Adipocyte (in vitro differentiated cells): Measurements from ENCODE around the gene TRERF1.

Source experiments
- DNase-seq: peaks from one replicate; pipeline ENCODE4 v3.0.0-alpha.2; 2015; ENCODE audit warnings: low read depth
- H3K27me3 ChIP-seq: replicated peaks from 2 replicates; pipeline ENCODE4 v1.7.0; 2013; ENCODE audit warnings: mild to moderate bottlenecking, low read length, moderate library complexity; ENCODE audit not compliant: control insufficient read depth, insufficient read depth
- H3K36me3 ChIP-seq: 2 replicates; pipeline ENCODE4 v1.7.0; 2013; ENCODE audit warnings: low read length, mild to moderate bottlenecking, moderate library complexity; ENCODE audit not compliant: control insufficient read depth, insufficient read depth, severe bottlenecking
- H3K4me1 ChIP-seq: 2 replicates; pipeline ENCODE4 v1.7.0; 2013; ENCODE audit warnings: mild to moderate bottlenecking, low read length, moderate library complexity; ENCODE audit not compliant: control insufficient read depth, insufficient read depth
- H3K4me3 ChIP-seq: 2 replicates; pipeline ENCODE4 v1.7.0; 2013; ENCODE audit warnings: mild to moderate bottlenecking, low read length, moderate library complexity
- H3K9ac ChIP-seq: 2 replicates; pipeline ENCODE4 v1.7.0; 2013; ENCODE audit warnings: mild to moderate bottlenecking, low read length, moderate library complexity
- H3K9me3 ChIP-seq: 2 replicates; pipeline ENCODE4 v1.7.0; 2013; ENCODE audit warnings: mild to moderate bottlenecking, low read length, moderate library complexity; ENCODE audit not compliant: control insufficient read depth

TRERF1 gene

DNA sequence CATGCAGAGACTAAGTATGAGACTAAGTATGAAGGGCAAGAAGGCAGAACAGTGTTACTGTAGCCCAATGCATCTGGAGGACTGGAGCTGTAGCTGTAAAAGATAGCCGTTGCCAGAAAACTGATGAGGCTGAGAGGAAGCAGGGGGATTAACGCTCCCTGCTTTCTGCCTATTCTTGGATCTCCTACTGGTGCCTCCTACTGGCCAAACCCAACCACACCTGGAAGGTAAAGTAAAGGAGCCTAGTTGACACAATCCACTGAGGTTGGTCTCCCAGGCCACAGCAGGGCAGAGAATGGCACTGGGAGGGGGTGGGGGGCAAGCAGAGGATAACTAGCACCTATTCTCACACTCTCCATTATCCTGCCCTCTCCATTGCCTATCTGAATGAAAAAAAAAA is 129.1 kb downstream of the TRERF1 start:
- Histone ChIP-seq H3K4me1 (no peaks in the 10 kb centered on the region), H3K9me3 (peaks cover 4% of the 10 kb centered on the region), H3K4me3 (no peak overlapping the region), H3K9ac (no peak overlapping the region), H3K27me3 (no peaks in the 10 kb centered on the region), H3K36me3 (no peaks in the 10 kb centered on the region)
- DNase-seq: no peak

DNA sequence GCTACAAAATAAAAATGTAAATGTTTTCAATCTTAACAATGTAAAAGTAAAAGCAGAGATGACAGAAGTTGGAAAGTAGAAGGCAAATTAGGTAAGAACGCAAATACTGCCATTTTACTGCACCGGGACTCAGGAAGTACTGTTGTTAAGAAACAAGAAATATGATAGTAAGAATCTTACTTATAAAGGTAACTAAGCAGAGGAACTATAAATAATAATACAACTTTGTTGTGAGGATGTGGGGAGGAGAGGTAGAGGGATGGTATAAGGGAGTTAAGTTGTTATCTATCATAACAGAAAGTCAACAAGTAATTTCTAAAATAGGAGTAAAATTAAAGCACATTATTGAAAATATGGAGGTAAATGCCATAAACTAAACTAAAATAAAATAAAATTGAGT is 129.8 kb downstream of the TRERF1 start:
- Histone ChIP-seq H3K4me3 (no peak overlapping the region), H3K36me3 (no peaks in the 10 kb centered on the region), H3K9ac (no peak overlapping the region), H3K27me3 (no peaks in the 10 kb centered on the region), H3K4me1 (peaks cover under 1% of the 10 kb centered on the region), H3K9me3 (peaks cover 4% of the 10 kb centered on the region)
- DNase-seq: no peak

DNA sequence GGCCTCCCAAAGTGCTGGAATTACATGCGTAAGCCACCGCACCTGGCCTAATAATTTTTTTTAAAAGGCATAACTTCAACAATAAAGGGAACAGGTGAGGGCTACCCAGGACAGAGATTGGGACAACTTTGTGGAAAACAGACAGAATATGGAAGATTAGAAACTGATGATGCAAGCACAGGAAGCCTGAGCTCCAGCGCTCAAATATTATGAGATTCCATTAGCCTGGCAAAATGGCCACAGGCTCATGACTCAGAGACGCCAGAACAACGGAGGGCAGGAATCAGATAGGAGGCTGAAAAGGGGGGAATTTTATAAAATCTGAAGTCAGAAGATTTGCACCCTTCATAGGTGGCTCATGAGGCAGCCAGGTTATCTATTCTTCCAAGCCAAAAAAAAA is 131.0 kb downstream of the TRERF1 start:
- Histone ChIP-seq H3K36me3 (no peaks in the 10 kb centered on the region), H3K4me3 (no peak overlapping the region), H3K9me3 (peaks cover 4% of the 10 kb centered on the region), H3K4me1 (peaks cover 12% of the 10 kb centered on the region), H3K27me3 (no peaks in the 10 kb centered on the region), H3K9ac (no peak overlapping the region)
- no peak for DNase-seq

DNA sequence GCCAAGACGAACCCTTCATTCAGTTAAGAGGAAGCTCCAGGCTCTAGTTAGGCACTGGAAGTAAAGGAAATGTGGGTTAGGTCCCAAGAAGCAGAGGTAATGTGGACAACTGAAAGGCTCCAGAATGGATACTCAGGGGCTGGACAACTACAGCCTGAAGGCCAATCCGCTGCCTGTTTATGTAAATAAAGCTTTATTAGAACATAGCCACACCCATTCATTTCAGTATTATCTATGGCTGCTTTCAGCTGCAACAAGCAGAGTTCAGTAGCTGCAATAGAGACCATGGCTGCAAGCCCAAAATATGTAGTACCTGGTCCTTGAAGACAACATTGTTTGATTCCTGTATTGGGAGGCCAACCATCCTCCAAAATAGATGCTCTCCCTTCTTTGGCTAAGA is 133.2 kb downstream of the TRERF1 start:
- Histone ChIP-seq H3K36me3 (no peaks in the 10 kb centered on the region), H3K4me3 (no peak overlapping the region), H3K4me1 (peaks cover 34% of the 10 kb centered on the region), H3K9ac (no peak overlapping the region), H3K9me3 (no peaks in the 10 kb centered on the region), H3K27me3 (no peaks in the 10 kb centered on the region)
- DNase-seq: no peak

DNA sequence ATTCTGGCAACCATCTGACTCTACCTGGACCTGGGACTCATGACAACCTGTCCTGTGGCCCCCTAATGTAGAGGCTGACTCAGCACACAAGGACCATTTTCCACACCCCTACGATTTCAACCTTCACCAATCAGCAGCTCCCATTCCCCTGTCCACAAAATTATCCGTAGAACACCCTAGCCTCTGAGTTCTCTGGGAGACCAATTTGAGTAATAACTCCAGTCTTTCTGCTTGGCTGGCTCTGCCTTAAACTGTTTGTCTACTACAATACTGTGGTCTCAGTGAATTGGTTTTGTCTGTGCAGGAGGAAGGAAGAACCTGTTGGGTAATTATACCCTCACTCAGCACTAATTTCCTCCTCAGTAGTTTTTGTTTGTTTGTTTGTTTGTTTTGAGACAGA is 134.7 kb downstream of the TRERF1 start:
- H3K9me3 ChIP-seq: no peaks in the 10 kb centered on the region
- H3K4me3 ChIP-seq: no peak overlapping the region
- no peak overlapping the region for H3K9ac ChIP-seq
- DNase-seq: no peak
- no peaks in the 10 kb centered on the region for H3K27me3 ChIP-seq
- no peaks in the 10 kb centered on the region for H3K36me3 ChIP-seq
- peaks cover 45% of the 10 kb centered on the region for H3K4me1 ChIP-seq

DNA sequence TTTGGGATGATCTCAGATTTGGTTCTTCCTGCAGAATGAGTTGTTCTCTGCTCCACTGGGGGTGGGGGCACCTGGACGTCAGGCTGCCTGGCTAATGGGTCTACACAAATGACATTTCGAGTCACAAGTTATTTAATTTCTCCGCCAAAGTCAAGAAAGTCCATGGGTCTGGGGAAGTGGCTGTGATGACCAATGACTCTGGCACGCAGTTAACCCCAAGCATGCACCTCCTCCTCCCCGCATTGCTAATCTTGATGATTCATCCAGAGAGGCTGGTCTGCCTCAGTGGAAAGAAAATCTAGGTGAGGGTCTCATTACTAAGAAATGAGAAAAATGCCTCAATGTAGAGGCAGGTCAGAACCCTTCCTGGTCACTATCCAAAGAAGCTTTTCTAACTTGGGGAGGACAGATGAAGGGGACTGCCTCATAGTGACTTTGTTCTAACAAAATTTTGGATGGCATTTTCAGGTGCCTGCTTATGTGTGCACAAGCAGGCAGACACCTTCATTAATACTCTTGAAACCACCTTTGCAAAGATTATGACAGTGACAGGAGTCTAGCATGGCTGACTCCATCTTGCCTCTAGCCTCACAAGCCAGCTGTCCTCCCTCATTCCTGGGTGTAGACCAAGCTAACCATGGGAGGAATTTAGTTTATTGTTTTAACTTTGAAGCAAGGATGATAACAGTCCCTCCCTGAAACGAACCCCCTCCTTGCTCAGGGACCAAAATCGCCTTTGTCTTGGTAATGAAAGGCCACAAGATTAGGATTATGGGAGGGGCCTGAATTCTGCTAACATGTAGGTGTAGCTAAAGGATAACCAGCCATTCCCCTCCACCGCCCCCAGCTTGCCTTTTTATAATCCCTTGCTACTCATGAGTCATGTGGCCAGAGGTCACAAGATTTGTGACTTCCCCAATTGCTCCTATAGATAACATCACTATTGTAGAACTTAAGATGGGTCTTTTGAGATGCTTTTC is 135.4 kb downstream of the TRERF1 start:
- Histone ChIP-seq H3K36me3 (no peaks in the 10 kb centered on the region), H3K27me3 (no peaks in the 10 kb centered on the region), H3K9me3 (no peaks in the 10 kb centered on the region), H3K4me3 (peak overlapping the region; percentile 9), H3K9ac (peak overlapping the region; percentile 10), H3K4me1 (peaks cover 45% of the 10 kb centered on the region)
- peak; percentile 94 for DNase-seq

DNA sequence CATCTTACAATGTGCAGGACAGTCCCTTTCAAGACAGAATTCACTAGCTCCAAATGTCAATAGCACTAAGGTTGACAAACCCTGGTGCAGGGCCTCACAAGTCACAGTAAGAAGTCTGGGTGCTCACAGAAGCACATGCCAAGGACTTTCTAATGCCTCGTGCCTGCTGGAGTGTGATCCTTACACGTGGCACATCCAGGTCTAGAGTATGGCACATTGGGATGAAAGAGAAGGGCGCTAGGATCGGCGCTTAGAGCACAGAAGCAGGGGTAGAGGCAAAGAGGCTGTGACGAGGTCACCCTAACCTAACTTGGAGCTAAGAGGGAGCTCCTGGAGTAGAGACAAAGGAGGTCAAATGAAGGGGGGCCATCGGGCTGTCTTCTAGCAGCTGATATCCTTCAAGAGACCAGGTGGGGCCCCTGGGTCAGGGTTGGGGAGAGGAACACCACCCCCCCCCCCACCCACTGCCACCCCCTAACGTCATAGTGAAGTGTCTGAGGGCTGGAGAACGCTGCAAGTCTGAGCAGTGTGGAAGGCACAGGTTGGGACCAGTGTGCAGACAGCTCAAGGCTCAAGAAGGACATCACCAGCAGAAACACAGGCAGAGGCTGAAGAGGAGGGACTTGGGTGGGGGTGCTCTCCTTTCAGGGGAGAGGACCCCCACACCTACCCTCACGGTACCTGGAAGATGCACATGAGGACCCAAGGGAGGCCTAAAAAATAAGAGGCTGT is 136.3 kb downstream of the TRERF1 start:
- H3K4me1 ChIP-seq: peaks cover 45% of the 10 kb centered on the region
- no peak for DNase-seq
- no peak overlapping the region for H3K9ac ChIP-seq
- peak overlapping the region; percentile 25 for H3K4me3 ChIP-seq
- no peaks in the 10 kb centered on the region for H3K27me3 ChIP-seq
- no peaks in the 10 kb centered on the region for H3K36me3 ChIP-seq
- no peaks in the 10 kb centered on the region for H3K9me3 ChIP-seq

DNA sequence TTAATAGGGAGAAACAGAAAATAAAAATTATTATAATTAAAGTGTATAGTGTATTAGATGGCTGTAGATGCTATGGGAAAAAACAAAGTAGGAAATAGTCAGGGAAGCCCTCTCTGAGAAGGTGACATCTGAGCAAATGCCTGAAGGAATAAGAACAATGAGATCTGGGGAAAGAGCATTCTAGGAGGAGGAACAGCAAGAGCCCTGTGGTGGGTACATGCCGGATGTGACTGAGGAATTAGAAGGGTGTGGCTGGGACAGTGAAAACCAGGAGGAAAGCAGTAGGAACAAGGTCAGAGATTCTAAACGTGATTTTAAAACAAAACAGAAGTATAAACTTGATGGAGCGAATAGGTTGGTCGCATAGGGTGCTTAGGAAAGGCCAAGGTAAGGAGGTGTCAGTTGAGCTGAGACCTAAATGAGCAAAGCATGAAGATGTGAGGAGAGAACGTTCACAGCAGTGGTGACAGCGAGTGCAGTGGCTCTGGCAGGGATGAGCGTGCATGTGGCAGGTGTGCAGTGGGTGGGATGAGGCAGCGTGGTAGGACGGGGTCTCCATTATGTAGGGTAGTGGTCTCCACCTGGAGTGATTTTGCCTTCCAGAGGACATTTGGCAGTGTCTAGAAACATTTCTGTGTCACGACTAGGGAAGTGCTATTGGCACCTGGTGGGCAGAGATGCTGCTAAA is 137.0 kb downstream of the TRERF1 start:
- H3K9me3 ChIP-seq: no peaks in the 10 kb centered on the region
- no peak overlapping the region for H3K9ac ChIP-seq
- no peak for DNase-seq
- no peaks in the 10 kb centered on the region for H3K36me3 ChIP-seq
- H3K4me1 ChIP-seq: peaks cover 45% of the 10 kb centered on the region
- no peaks in the 10 kb centered on the region for H3K27me3 ChIP-seq
- H3K4me3 ChIP-seq: peak overlapping the region; percentile 38

DNA sequence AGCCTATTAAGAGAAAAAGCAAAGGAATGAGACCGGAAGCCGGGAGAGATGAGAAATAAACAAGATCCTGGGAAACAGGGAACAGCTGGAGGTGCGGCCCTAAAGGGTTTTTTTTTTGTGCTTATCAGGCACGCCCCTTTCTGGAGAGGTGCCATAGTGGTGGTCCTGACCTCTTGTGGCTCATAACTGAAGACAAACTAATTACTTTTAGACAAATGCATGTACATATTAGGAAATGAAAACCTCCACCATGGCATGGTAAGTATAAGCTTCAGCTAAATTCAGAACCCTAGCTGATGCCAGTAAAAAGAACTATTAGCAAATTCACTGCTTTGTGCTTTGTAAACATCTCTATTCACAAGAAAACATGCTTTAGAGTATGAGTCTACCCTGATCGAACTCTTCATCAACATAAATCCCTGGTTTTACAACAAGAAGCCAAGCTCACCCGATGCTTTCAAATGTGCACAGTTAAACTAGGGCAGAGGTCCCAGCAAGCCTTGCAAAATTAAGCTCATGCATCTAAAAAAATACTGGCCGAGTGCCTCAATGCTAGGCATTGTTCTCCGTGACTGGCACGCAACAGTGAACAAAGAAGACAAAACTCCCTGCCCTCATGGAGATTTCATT is 137.7 kb downstream of the TRERF1 start:
- DNase-seq: peak; percentile 33
- H3K27me3 ChIP-seq: no peaks in the 10 kb centered on the region
- peaks cover 45% of the 10 kb centered on the region for H3K4me1 ChIP-seq
- H3K9ac ChIP-seq: peak overlapping the region; percentile 71
- no peaks in the 10 kb centered on the region for H3K9me3 ChIP-seq
- peak overlapping the region; percentile 38 for H3K4me3 ChIP-seq
- no peaks in the 10 kb centered on the region for H3K36me3 ChIP-seq

DNA sequence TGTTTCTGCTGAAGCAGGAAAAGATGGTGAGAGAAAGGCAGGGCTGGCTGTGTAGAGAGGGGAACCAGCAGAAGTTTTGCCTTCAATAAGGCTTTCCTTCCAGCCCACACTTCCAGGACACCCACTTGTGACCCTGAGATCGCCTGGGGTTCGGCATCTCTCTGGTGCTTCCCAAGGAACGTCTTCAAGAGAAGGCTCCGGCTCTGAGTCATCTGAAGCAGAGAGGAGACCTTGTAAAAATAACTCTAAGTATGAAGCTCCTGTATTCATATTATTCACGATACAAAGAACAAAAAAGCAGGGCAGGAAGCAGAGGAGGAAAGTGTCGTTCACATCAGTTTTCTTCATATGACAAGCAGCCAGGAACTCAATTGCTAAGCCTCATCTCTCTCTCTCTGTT is 138.7 kb downstream of the TRERF1 start:
- Histone ChIP-seq H3K9me3 (no peaks in the 10 kb centered on the region), H3K9ac (peak overlapping the region; percentile 71), H3K4me3 (no peak overlapping the region), H3K4me1 (peaks cover 45% of the 10 kb centered on the region), H3K36me3 (no peaks in the 10 kb centered on the region), H3K27me3 (no peaks in the 10 kb centered on the region)
- DNase-seq: peak; percentile 64

DNA sequence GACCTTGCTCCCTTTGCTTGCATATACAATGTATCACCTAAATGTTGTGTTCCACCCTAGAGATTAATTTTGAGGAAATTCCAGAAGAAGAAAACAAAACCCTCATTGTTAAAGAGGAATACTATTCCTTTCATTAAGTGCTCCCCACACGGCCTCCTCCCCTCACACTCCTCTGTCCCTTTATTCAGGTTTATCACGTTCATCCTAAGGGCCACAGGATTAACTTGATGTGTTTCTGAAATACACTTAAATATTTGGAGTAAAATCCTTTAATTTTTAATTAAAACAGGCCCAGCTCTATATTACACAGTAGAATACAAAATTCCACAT is 144.6 kb downstream of the TRERF1 start:
- H3K27me3 ChIP-seq: no peaks in the 10 kb centered on the region
- no peak for DNase-seq
- H3K9ac ChIP-seq: no peak overlapping the region
- H3K4me3 ChIP-seq: no peak overlapping the region
- H3K36me3 ChIP-seq: no peaks in the 10 kb centered on the region
- H3K4me1 ChIP-seq: peaks cover 13% of the 10 kb centered on the region
- no peaks in the 10 kb centered on the region for H3K9me3 ChIP-seq
